ENCODE measurements around the gene SPEF1.
"Not testable (repeated sequence)": the region's sequence is repeated elsewhere in the genome, so short reads cannot be mapped to it uniquely, and the experiment has no call there.

SPEF1 gene

DNA sequence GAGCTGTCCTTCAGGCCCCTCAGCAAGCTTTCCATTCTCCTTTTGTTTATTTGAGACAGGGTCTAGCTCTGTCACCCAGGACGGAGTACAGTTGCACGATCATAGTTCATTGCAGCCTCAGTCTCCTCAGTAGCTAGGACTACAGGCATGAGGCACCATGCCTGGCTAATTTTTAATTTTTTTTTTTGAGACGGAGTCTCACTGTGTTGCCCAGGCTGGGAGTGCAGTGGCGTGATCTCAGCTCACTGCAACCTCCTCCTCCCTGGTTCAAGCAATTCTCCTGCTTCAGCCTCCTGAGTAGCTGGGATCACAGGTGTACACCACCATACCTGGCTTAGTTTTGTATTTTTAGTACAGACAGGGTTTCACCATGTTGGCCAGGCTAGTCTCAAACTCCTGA is 8.0 kb upstream of the SPEF1 start:
- not testable (repeated sequence) for DNase-seq (ENCODE audit: low read depth in 2 of 2)

DNA sequence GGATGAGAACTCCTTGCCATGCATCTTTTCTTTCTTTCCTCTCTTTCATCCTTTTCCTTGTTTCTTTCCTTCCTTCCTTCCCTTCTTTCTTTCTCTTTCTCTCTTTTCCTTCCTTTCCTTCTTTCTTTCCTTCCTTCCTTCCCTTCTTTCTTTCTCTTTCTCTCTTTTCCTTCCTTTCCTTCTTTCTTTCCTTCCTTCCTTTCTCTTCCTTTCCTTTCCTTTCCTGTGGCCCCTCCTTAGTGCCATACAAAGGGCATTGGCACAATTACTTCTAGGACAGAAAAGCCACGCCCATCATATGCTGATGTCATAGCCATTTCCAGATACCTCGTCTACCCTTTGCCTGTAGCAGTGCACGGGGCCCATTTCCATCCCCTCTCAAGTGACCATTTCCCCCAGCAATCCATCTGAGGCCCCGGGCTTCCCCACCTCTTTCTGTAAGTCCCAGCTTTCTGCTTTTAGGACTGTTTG is 7.5 kb upstream of the SPEF1 start:
- no peak for DNase-seq (ENCODE audit: low read depth in 2 of 2)

DNA sequence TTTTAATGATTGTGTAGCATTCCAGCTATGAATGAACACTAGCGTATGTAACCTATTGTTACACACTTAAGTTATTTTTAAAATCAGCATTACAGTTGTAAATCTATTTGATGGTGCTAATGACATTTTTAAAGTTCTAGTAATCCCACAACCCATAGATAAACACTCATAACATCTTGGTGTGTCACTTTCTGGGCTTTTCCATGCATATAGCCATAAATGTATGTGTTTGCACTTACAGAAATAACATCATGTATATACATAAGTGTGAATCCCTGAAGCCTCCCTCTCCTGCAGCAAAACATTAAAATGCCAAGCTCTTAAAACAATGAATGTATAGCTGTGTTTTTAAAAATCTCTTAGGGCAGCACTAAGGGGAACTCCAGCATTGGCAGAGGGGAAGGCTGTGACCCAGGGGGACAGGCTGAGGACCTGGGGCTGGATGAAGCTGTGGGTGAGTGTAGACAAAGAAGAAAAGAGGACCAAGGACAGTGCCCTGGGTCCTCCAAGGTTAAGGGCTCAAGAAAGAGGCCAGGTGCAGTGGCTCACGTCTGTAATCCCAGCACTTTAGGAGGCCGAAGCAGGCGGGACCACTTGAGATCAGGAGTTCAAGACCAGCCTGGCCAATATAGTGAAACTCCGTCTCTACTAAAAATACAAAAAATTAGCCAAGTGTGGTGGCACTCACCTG is 6.2 kb upstream of the SPEF1 start:
- DNase-seq (ENCODE audit: low read depth in 2 of 2): no peak

DNA sequence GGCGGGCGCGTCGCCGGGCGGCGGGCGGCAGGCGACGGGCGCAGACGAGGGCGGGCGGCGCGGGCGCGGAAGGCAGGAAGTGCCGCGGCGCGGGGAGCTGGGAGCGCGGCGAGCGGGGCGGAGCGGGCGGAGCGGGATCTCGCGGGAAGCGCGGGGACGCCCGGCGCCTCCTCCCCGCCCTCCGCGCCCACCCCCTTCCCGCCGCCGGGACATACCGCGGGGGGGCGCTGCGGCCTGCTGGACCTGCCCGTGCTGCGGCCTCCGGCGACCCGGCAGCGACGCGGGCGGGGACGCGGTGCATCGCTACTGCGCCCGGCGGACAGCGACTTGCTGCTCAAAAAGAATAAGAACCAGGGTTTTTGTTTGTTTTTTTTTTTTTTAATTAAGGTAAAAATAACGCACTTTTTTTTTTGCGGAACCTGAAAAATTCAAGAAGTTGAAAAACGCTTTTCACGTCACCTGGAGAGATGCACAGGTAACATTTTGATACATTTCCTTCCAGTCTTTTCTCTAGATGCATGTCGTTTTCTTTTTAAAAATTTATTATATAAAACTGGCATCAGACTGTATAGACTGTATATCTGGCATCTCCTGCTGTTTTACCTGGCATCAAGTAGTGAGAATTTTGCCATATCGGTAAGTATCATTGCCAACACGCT is 5.5 kb upstream of the SPEF1 start, which contains the start of gene CENPB:
CENPB (minus strand) TSS at position 76 of the 659 bp plus-strand sequence. CDS start 257 bp downstream, outside the sequence.
- peak; percentile 66 to 81 for DNase-seq (ENCODE audit: low read depth in 2 of 2)

DNA sequence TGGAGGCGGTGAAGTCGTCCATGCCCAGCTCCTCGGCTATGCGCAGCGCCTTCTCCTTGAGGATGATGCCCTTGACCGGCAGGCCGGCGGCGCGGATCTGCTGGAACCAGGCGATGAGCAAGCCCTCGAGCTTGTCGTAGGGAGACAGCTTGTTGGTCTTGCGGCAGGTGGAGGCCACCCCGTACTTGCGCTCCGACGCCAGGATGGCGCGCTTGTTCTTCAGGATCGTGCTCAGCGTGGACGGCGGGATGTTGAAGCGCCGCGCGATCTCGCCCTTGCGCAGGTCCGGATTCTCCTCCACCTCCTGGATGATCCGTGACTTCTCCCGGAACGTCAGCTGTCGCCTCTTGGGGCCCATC is 4.9 kb upstream of the SPEF1 start:
- no peak for DNase-seq (ENCODE audit: low read depth in 2 of 2)

DNA sequence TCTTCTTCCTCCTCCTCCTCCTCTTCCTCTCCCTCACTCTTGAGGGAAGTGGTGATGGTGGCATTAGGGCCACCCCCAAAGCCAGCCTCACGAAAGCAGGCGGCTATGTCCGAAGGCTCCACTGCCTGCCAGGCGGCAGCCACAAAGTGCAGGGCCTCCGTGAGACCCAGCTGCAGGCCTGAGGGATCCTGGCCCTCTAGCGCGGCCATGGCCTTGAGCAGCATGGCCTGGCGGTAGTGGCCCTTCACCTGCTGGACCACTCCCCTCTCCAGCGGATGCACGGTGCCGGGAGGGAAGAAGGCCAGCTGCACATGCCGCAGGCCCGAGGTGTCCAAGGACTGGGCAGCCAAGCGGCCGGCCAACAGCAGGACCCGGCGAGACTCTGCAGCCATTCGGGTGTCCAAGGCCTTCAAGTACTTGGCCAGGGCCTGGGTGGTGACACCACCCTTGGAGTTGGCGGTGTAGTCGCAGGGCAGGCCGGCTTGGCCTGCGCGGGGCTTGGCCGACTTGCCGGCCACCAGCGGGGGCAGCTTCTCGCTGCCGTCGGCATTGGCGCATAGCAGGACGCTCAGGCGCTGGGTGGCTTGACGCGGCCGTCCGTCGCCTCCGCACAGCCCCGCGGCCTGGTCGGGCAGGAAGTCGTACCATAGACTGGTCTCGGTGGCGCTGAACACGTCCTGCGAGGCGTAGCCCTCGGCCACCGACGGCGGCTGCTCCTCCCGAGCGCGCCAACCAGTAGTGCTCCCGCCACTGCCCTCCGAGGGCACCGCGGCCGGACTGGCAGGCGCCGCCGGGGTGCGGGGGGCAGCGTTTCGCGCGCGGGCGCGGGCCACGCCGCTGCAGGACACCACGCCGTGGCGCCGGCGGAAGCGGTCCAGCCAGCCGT is 4.2 kb upstream of the SPEF1 start:
- no peak for DNase-seq (ENCODE audit: low read depth in 2 of 2)

DNA sequence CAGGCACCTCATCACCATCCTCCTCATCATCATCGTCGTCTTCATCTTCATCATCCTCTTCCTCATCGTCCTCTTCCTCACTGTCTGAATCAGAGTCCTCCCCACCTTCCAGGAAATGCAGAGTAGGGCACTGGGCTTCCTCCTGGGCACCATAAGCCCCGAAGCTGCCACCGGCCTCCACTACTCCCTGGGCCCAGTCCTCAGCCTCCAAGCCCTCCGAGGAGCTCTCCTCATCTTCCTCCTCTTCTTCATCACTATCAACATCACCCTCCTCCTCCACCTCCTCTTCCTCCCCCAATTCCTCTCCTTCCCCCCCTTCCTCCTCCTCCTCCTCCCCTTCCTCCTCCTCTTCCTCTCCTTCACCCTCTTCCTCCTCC is 3.6 kb upstream of the SPEF1 start:
- no peak for DNase-seq (ENCODE audit: low read depth in 2 of 2)

DNA sequence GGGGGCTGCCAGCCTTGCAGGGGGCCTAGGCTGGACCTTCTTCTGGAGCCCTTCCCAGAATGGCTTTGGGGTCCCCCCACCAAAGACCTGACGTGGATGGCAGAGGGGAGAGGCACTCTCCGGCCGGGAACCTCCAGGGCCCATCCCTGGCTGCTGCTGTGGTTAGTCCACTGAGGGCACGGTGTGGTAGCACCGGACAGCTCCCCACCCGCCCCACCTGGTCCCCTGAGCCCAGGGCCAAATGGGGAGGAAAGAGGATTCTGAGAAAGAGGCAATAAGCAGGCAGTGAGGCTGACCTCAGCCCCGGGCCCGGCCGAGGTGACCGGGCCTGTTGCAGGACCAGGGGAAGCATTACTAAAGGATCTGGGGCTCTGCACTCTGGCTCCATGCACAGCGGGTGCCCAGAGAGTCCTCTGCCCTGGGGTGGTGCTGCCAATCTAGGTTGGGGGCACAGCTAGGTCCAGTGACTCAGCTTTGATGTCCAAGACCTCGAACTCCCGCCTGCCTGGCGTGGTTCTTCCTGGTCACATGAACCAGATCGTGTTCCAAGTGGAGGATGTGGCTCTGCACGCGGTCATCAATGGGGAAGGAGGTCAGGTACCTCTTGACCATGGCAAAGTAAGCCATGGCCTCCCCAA is 3.1 kb upstream of the SPEF1 start:
- DNase-seq (ENCODE audit: low read depth in 2 of 2): no peak

DNA sequence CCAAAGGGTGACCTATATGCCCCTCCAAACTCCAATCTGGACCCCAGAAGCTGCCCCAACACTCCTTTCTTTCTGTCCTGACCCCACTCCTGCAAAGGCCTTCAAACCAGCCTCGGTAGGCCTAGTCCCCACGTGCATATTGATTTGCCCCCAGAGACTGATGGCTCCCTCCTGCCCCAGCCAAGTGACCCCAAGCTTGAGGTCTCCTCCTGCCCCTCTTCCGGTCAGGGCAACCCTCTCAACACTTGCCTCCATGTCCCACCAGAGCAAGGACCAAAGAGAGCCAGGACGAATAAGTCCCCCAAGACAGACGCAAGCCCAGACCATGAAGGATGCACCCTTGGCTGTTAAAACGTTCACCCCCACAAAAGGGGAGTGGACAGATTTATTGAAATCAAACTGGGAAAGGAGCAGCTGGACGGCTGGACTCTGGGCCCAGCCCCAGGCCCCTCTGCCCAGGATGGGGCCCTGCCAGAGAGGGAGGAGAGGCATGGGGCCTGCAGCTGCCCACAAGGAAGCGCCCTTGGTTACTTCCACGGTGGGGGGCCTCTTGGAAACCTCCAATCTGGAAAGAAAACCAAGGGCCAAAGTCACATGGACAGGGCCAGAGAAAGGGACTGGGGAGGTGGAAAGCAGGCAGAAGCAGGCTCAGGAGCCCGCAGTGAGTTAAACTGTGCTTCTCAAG is 2.4 kb upstream of the SPEF1 start:
- DNase-seq (ENCODE audit: low read depth in 2 of 2): no peak

DNA sequence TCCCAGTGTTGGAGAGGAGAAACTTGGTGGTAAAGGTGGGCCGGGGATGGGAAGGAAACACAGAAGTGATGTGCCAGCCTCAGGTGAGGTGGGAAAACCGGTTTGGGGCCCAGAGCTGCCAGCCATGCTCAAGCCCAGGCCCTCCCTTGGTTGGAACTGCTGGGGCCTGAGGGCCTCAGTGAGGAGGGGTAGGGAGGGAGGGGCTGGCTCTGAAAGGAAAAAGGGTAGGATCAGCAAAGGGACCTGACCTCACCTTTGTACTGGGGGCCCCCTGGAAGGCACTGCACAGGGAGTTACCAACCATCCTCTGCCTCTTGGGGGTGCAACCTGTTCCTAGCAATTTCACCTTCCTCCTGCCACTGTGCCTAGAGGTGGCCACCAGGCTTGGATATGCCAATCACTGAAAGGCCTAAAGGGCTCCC is 1.8 kb upstream of the SPEF1 start:
- DNase-seq (ENCODE audit: low read depth in 2 of 2): no peak

DNA sequence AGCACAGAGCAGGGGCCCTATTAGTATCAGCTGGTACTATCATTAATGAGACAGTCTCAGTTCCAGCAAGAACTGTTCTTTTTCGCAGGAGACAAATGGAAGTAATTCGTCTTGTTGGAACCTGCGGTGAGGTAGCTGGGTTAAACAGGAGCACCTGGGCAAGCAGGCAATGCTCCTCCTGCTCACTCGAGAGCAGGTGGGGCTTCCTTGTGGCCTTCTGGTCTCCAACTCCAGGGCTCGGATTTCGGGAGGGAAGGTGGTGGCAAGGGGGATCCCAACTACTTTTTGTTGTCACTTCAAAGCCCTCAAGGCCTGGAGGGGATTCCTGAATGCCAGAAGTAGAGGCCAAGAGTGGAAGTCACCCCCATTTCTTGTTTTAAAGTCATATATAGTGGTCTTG is 1.3 kb upstream of the SPEF1 start:
- DNase-seq (ENCODE audit: low read depth in 2 of 2): no peak

DNA sequence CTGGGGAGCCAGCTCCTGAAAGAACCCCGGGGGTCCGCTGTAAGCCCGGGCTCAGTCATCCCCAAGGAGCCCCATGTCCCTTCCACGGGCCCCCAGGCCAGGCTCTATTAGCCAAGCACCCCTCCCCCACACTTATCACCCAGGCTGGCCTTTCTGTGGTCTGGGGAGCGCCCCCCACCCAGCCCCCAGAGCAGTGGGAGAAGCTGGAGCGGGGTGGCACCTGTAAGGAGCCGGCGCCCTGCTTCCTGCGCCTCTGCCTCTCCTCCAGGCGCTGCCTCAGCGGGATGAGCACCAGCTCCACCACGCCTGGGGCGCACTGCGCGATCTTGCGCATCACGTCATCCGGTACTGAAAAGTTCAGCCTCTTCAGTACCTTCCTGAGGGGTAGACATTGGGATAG is 2.3 kb downstream of the SPEF1 start:
- no peak for DNase-seq (ENCODE audit: low read depth in 2 of 2)

DNA sequence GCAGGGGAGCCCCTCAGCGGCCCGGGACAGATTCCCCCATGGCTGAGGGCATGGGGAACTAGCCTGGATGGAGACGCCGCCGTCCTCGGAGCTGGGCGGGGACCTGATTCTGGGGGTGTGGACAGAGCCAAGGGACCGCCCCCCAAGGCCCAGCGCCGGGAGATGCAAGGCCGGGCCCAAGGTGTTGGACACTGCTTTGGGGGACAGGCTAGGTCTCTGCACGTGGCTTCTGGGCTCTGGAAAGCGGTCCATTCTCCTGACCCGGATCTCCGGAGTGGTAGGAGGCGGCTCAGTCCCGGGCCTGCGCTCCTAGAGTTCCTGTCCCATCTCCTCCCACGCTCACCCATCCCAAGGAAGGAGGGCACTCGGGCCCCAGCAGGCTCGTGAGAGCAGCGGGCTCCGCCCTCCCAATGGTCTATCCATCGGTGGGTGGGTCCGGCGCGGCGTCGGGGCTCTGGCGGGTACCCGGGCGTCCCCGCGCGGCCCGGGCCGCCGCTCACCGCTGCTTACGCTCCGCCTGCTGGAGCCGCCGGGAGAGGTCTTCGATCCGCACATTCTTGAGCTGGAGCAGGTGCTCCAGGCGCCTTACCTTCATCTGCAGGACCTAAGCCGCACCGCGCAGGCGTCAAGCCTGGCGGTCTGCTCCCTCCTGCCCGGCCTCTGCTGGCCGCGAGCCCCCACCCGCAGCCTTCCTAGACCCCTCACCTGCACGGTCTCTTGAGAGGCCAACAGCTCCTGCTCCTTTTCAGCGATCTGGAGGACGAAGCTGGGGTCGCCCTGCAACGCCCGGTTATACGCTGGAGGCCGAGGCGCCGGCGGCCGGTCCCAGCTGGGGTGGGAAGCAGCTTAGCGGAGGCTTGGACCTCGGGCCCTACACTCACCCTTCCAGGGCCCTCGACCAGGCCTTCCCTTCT is 3.3 kb downstream of the SPEF1 start:
- no peak for DNase-seq (ENCODE audit: low read depth in 2 of 2)

- no peak for DNase-seq (ENCODE audit: low read depth in 2 of 2)
Observed at GRCh38 chr20:3777381-3777715, 3.9 kb downstream of the SPEF1 start.

DNA sequence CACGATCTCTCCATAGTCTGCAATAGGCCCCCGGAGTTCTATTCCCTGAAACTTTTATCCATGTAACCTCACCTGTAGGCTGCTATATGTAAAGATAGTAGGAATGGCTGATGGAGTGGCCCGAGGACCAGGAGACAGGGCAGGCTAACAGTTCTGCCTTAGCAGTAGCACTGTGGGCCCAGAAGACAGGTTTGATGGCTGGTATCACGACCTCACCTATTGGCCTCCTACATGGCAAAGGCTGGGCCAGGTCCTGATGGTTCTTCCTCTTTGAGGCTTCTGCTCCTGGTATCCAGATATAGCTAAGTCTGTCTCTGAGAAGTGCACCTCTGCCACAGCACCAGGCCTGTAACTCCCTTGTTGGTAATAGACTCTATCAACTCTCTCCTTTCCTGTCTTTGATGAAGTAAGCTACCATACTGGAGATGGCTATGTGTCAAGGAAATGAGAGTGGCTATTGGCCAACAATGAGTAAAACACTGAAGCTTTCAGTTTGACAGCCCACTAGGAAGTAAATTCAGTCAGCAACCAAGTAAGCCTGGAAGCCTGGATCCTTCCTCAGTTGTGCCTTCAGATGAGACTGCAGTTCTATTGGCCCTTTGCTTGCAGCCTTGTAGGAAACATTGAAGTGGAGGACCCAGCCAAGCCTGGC is 5.7 kb downstream of the SPEF1 start:
- no peak for DNase-seq (ENCODE audit: low read depth in 2 of 2)

DNA sequence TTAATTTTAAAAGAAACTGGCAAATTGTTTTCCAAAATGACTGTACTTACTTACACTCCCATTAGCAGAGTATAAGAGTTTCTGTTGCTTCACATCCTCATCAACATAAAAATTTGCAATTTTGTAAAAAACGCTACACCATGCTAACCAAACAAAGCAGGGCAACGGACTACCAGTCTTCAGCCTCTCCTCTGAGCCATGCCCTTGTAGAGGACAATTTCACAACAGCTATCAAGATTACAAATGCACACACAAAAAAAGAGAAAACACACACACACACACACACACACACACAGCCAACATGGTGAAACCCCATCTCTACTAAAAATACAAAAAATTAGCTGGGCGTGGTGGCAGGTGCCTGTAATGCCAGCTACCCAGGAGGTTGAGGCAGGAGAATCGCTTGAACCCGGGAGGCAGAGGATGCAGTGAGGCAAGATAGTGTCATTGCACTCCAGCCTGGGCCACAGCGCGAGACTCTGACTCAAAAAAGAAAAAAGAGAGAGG is 9.6 kb downstream of the SPEF1 start:
- DNase-seq (ENCODE audit: low read depth in 2 of 2): no peak

DNA sequence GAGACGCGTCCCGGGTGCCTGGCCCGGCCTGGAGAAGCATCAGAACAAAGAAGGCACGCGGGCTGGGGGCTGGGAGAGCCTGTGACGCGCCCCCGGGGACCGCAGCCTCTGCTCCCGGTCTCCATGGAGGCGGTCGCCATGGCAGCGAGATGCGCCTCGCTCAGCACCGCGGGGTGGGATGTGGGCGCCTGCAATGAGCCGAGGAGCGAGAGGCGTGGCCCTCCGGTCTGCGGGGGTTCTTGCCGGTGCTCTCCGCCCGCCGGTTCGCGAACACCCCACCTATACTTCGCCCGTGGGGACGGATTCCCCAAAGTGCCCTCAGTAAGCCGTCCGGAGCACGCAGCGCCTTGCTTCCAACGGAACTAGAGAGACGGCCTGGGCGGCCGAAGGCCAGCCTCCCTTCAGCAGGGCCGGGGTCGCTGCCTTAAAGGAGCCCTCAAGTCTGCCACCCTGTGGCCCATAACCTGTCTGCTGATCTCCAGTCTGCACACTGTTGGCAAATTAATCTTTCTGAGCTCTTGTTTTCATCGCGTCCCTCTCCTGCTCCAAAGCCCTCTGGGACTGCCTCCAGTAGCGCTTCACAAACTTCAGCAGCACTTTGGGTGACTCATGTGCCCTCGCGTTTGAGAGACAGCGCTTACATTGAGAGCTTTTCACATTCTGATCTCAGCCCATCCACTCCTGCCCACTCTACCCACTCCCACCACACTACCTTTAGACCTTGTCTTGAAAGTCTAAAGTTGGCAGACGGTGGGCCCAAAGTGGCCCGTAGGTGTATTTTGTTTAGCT is 12.7 kb downstream of the SPEF1 start:
- peak; percentile 68 to 73 for DNase-seq (ENCODE audit: low read depth in 2 of 2)

- DNase-seq (ENCODE audit: low read depth in 2 of 2): peak; percentile 92 to 95
Observed at GRCh38 chr20:3767427-3768341, 13.6 kb downstream of the SPEF1 start, which contains the start of gene ADISSP. Gene ADISSP, minus strand, starts transcription at chr20:3767753. Its CDS starts 7,653 bp downstream, at chr20:3760100.
